NCI-H82 treated with DMSO at 0.1 percent for 48 hours (cell line): ENCODE data around the gene JKAMP.
A peak's percentile ranks its signal among the peaks of the same experiment; 100 is the strongest.
"Not testable (repeated sequence)": the region's sequence is repeated elsewhere in the genome, so short reads cannot be mapped to it uniquely, and the experiment has no call there.

Source experiments
- DNase-seq: peaks from one replicate; lab custom pipeline; 2025; ENCODE audit not compliant: unreplicated experiment; lab: John Stamatoyannopoulos, UW

The JKAMP gene, protein sequence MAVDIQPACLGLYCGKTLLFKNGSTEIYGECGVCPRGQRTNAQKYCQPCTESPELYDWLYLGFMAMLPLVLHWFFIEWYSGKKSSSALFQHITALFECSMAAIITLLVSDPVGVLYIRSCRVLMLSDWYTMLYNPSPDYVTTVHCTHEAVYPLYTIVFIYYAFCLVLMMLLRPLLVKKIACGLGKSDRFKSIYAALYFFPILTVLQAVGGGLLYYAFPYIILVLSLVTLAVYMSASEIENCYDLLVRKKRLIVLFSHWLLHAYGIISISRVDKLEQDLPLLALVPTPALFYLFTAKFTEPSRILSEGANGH

DNA sequence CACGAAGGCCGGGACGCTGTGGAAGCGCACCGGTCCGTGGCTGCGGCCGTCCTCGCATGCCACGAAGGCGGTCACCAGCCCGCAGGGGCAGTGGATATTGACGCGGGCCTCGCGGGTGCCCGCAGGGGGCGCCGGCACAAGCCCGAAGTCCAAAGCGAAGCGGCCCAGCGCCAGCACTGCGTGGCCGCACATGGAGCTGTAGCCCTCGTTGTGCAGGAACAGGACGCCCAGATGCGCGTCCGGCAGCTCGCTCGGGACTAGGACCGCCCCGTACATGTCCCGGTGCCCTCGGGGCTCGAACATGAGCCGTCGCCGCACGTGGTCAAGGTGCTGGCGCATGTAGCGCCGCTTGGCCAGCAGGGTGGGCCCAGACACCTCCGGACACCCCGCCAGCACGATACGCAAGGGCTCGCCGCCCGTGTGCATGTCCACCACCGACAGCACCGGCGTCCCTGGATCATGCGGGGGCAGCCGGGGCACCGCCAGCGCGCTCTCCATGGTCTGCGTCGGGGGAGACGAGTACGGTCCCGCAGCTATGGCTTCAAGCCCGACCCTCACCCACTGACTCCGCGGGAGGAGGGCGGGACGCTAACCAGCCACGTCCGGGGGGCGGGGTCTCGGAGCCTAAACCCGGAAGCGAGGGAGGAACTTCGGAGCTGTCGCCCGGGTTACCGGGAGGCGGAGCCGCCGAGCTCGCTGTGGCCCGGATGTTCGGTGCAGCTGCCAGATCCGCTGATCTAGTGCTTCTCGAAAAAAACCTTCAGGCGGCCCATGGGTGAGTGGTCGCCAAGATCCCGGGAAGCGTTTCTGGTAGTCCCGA is at the start of gene JKAMP, which contains the start of gene L3HYPDH:
Gene JKAMP (plus strand): TSS at position 699 of the 820 bp plus-strand sequence. CDS start 73 bp downstream, at position 772.
Gene L3HYPDH (minus strand): TSS at position 590 of the 820 bp plus-strand sequence. CDS start 92 bp downstream, at position 498.
- DNase-seq: peak; percentile 52

DNA sequence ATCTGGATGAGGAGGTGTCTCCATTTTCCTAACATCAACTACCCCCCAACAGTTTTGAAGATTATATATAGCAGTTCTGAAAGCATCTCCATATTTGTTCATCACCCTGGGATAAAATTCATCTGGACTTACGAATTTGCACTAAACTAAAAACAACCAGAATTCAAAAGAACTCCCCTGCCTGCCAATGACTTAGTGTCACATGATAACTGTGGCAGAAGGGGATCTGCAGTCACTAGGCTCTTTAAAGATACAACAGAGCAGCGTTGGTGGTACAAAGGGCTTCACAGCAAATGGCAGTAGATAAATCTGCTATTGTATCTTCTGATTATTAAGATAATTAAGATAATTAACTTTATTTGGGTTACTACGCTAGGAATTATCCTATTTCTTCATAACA is 49.2 kb upstream of the JKAMP start:
- no peak for DNase-seq

GRCh38 chr14:59435987-59436386 is 48.3 kb upstream of the JKAMP start:
- no peak for DNase-seq

- DNase-seq: no peak
Measured at GRCh38 chr14:59438195-59438647, 46.1 kb upstream of the JKAMP start.

DNA sequence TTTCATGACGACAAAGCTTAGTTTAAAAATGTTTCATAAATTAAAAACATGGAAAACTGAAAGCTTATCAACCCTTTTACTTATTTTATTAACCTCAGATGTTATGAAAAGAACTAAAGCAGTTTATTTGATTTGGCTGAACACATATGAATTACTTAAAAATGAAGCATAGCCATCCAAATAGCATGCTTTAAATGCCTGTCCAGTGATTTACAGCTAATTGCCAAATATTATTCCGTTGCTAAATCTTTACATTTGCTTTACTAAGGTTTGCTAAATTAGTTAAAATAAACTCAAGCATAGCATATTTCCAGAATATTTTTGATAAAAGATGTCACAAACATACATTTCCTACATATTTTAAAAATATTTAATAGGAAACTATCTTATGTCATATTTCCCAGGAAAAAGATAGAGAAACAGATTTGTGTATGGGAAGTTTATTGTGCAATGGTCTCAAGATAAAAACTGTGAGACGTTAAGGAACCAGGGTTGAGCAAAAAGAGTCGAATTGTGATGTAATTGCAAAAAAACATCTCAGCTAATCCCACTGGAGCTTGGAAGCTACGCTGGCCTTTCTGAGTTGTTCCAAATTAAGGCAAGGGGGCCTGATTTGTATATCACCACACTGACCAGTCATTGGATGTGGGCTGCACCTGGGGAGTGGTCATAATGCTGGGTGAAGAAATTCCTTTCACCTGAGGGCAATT is 44.9 kb upstream of the JKAMP start:
- no peak for DNase-seq

DNA sequence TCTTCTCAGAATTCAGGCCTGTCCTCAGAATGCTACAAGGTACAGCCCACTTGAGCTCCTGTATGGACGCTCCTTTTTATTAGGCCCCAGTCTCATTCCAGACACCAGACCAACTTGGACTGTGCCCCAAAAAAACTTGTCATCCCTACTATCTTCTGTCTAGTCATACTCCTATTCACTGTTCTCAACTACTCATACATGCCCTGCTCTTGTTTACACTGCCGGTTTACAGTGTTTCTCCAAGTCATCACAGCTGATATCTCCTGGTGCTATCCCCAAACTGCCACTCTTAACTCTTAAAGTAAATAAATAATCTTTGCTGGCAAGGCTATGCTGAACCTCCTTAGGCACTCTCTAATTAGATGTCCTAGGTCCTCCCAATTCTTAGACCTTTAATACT is 35.6 kb upstream of the JKAMP start:
- DNase-seq: not testable (repeated sequence)

DNA sequence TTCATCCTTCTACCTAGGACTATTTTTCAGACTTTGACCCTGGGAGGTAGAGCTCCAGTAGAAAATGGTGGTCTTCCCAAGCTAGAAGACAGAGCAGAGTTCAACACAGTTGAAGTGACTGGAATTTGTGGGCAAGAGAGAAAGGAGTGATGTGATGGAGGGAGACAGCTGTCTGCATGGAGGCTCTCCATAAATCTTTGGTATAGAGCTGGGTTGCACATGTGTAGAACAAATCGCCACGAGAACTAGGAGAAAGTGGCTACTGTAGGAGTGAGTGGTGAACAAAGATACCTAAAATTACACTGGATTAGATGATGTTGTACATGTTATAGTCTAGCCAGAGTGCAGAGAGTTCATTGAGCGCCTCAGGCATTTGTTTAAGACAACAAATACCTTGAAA is 33.6 kb upstream of the JKAMP start:
- no peak for DNase-seq

GRCh38 chr14:59451849-59452248 is 32.5 kb upstream of the JKAMP start:
- no peak for DNase-seq

DNA sequence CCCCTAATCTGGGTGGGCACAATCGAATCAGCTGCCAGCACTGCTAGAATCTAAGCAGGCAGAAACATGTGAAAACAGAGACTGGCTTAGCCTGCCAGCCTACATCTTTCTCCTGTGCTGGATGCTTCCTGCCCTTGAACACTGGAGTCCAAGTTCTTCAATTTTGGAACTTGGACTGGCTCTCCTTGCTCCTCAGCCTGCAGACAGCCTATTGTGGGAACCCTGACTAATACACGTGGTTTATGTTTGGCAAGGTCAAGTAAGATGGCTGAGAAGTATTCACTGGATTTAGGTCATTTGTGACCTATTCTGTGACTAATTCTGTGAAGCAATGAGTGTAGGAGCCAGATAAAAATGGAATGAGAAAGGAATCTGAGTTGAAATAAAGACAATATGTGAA is 30.2 kb upstream of the JKAMP start:
- no peak for DNase-seq

- no peak for DNase-seq
Measured at GRCh38 chr14:59455411-59455810, 28.9 kb upstream of the JKAMP start.

DNA sequence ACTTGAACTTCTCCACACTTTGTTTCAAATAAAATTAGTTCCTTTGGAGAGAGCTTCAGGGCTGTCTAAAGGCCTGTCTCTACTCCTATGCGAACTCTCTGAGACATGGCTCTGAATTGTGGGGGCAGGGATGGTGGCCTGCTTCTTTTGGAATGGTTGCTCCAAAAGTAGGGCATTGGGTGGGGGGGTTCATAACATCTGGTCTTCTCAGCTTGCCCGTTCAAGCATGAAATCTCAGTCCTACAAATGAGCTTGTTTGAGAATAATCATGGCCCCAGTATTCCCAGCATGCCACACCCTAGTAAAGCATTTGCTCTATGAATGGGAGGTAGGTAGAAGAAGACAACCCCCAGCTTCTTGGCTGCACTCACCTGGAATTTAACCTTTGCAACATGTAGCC is 25.8 kb upstream of the JKAMP start:
- DNase-seq: no peak

DNA sequence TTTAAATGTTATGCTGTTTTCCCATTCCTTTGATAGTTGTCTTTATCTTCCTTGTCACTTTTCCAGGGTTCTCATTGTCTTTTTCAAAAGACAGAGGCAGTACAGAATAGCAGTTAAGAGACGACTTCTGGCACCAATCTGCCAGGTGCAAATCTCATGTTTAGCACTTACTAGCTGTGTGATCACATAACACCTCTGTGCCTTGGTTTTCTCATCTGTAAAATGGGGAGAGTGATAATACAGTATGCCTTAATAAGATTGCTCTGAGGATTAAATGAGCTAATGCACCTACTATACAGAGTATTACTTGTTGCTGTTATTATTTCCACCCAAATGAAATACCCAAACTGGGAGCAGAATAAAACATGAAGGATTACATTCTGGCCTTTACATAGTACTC is 23.9 kb upstream of the JKAMP start:
- DNase-seq: no peak

DNA sequence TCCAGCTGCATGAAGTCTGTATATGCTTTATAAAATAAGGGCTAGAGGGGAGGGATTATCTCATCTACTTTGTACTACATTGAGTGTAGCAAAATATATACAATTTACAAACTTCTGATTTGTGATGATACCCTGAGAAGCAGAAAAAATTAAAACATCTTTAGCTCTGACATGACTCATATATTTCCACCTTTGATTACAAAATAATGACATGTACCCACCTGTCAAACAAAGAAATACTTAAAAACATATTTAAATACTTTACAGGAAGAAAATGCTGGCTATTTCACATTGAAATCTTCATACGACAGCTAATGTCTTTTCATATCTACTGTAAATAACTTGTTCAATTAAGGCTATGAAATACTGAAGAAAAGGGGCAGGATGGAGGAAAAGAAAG is 22.4 kb upstream of the JKAMP start:
- no peak for DNase-seq

GRCh38 chr14:59463787-59464485 is 20.4 kb upstream of the JKAMP start:
- no peak for DNase-seq

GRCh38 chr14:59464486-59465315 is 19.6 kb upstream of the JKAMP start:
- no peak for DNase-seq

GRCh38 chr14:59465316-59466135 is 18.8 kb upstream of the JKAMP start, which contains the start of gene GPR135:
Gene GPR135, minus strand, starts transcription at chr14:59465380. Its CDS starts 154 bp downstream, at chr14:59465226.
- DNase-seq: no peak

GRCh38 chr14:59474172-59474571 is 10.1 kb upstream of the JKAMP start:
- peak; percentile 18 for DNase-seq

GRCh38 chr14:59475709-59476108 is 8.6 kb upstream of the JKAMP start:
- no peak for DNase-seq

- DNase-seq: no peak
Measured at GRCh38 chr14:59478540-59478939, 5.8 kb upstream of the JKAMP start.
